ENCODE data around the gene ING5. TPM values are rescaled to one million over a fixed set of nuclear protein-coding genes. Genes with fewer than 3 reads are reported as not detected.
A peak's percentile ranks its signal among the peaks of the same experiment; 100 is the strongest.

ING5 gene
- total RNA-seq, 1 experiment from 2014 or later = 39.8 TPM

DNA sequence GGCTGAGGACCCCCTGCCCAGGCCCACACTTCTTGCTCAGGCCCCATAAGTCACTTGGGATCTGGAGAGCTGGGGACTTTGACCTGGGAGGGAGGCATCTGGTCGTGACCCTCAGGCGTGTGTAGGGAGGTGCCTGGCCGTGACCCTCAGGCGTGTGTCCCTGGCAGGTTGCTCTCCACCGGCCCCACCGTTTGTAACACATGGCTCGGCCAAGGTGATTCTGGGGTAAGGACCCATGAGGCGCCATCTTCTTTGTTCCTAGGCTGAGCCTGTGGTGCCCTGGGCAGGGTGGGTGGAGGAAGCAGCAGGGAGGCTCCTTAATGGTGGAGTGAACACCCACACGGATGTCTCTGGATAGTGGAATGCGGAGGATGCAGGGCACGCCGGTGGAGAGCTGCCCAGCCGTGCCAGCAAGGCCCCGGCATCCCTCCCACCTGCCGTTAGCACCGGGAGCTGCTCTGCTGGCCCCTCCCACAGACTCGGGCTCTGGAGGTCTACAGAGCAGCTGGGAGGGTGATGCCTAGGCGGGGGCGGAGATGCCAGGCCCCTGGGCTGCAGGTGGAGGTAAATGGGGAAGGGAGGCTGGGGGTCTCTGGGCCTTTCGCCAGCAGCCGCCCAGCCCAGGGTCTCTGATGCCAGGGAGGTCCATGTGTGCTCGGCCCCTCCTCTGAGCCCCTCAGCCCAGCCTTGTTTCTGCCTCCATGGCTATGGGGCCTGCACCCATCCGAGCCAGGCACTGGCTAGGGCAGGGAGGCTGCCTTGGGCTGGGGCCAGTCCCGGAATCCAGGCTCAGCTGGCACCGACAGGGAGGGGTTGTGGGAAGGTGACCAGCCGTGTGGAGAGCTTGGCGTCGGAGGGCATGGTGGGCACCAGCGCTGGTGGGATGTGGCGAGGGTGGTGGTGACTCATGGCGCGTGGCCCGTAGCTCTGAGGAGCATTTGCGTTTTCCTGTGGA lies 73.7 kb downstream of the ING5 start:
- Histone ChIP-seq H3K36me3 (ENCODE audit: control insufficient read depth, insufficient read depth, low read length) (no peaks in the 10 kb centered on the region), H3K4me1 (ENCODE audit: control insufficient read depth, insufficient read depth, low read length) (peaks cover 32% of the 10 kb centered on the region), H3K4me3 (ENCODE audit: low read depth in 2 of 2, low read length in 2 of 2) (no peak overlapping the region), H3K27ac (ENCODE audit: low read length) (peak overlapping the region; percentile 44), H3K9me3 (ENCODE audit: control insufficient read depth, insufficient read depth, low read depth, low read length) (no peaks in the 10 kb centered on the region), H3K27me3 (ENCODE audit: control insufficient read depth, insufficient read depth, low read length) (no peaks in the 10 kb centered on the region)
- intact Hi-C loops (cut with micrococcal nuclease; ENCODE audit: unreplicated experiment) (no loop called here), in situ Hi-C loops (cut with HindIII; ENCODE audit: low pct_unique_long_range_greater_than_20kb, low sequenced_read_pairs) (no loop called here)
- POLR2A ChIA-PET = interaction anchor here (0.6 kb wide), 1 partner anchor 11 kb away, joined by 3 read pairs; no protein-coding TSS in a partner anchor
- CTCF ChIA-PET = no interaction called here
- BruUV-seq (replicated peaks) = no TSS peak
- ATAC-seq = 0 out of 2 replicates have a peak, but pooled peaks have one; percentile 7
- no peak for DNase-seq (ENCODE audit: low read depth, low spot score)
- no peak for TF ChIP-seq TCF7L2 (IDR thresholded peaks at IDR 0.05; ENCODE audit: low read depth, low read length)
- TF ChIP-seq, protein P1, sequence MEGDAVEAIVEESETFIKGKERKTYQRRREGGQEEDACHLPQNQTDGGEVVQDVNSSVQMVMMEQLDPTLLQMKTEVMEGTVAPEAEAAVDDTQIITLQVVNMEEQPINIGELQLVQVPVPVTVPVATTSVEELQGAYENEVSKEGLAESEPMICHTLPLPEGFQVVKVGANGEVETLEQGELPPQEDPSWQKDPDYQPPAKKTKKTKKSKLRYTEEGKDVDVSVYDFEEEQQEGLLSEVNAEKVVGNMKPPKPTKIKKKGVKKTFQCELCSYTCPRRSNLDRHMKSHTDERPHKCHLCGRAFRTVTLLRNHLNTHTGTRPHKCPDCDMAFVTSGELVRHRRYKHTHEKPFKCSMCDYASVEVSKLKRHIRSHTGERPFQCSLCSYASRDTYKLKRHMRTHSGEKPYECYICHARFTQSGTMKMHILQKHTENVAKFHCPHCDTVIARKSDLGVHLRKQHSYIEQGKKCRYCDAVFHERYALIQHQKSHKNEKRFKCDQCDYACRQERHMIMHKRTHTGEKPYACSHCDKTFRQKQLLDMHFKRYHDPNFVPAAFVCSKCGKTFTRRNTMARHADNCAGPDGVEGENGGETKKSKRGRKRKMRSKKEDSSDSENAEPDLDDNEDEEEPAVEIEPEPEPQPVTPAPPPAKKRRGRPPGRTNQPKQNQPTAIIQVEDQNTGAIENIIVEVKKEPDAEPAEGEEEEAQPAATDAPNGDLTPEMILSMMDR (IDR thresholded peaks at IDR 0.05) = no peak
- no peak for TF ChIP-seq SIN3A (IDR thresholded peaks at IDR 0.05; ENCODE audit: borderline replicate concordance, insufficient read depth, low read depth, low read length)
- no peak for TF ChIP-seq POLR2AphosphoS5 (IDR thresholded peaks at IDR 0.05; ENCODE audit: low read depth, low read length)
- TF ChIP-seq, protein P2, sequence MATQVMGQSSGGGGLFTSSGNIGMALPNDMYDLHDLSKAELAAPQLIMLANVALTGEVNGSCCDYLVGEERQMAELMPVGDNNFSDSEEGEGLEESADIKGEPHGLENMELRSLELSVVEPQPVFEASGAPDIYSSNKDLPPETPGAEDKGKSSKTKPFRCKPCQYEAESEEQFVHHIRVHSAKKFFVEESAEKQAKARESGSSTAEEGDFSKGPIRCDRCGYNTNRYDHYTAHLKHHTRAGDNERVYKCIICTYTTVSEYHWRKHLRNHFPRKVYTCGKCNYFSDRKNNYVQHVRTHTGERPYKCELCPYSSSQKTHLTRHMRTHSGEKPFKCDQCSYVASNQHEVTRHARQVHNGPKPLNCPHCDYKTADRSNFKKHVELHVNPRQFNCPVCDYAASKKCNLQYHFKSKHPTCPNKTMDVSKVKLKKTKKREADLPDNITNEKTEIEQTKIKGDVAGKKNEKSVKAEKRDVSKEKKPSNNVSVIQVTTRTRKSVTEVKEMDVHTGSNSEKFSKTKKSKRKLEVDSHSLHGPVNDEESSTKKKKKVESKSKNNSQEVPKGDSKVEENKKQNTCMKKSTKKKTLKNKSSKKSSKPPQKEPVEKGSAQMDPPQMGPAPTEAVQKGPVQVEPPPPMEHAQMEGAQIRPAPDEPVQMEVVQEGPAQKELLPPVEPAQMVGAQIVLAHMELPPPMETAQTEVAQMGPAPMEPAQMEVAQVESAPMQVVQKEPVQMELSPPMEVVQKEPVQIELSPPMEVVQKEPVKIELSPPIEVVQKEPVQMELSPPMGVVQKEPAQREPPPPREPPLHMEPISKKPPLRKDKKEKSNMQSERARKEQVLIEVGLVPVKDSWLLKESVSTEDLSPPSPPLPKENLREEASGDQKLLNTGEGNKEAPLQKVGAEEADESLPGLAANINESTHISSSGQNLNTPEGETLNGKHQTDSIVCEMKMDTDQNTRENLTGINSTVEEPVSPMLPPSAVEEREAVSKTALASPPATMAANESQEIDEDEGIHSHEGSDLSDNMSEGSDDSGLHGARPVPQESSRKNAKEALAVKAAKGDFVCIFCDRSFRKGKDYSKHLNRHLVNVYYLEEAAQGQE (IDR thresholded peaks at IDR 0.05; ENCODE audit: insufficient read depth in 1 of 2, low read depth in 2 of 2, low read length in 1 of 2) = no peak

DNA sequence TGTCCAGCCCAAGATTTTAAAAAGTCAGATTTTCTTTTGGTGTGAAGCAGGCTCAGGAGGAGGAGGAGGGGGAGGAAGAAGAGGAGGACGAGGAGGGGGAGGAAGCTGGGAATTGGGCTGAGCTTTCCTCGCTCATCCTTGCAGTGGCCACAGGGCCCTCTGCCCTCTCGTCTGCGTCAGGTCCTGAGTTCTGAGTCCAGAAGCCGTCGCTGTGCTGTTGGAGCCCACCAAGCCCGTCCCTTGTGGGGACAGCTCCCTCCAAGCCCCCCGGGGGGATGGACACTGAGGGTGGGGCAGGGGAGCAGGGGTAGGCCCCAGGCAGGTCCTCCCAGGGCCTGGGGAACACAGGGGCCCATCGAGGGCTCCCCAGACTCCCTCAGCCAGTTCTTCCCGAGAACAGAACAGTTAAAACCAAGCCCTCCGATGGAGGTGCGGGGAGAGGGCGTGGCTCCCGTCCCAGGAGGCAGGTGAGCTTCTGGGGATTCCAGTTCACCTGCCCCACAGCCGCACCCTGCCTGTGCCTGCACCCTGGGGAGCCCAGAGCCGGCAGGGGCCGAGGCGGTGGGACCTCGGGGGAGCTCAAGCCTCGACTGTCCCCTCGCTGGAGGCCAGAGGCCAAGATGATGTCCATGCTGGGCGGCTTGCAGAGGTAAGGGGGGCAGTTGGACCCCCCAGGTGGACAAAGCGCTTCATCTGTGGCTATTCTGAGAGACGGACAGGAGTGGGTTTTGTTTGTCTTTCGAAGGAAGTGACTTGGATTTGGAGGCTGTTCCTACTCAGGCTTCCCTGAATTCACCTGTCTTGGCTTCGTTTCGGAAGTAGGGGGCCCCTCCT lies 74.7 kb downstream of the ING5 start, which contains the start of gene GAL3ST2:
Gene GAL3ST2 (plus strand): TSS at position 487 of the 834 bp plus-strand sequence. CDS start 134 bp downstream, at position 621.
- BruUV-seq (replicated peaks) = no TSS peak
- ChIA-PET CTCF (no interaction called here), POLR2A (interaction anchor here (0.6 kb wide), 1 partner anchor 10 kb away, joined by 3 read pairs; no protein-coding TSS in a partner anchor)
- in situ Hi-C loops (cut with HindIII; ENCODE audit: low pct_unique_long_range_greater_than_20kb, low sequenced_read_pairs) (no loop called here), intact Hi-C loops (cut with micrococcal nuclease; ENCODE audit: unreplicated experiment) (no loop called here)
- no peak within 1 kb of the TSS for H3K27ac ChIP-seq (ENCODE audit: low read length)
- DNase-seq (ENCODE audit: low read depth, low spot score) (no peak), ATAC-seq (no peak)
- no peaks in the 10 kb centered on the region for H3K36me3 ChIP-seq (ENCODE audit: control insufficient read depth, insufficient read depth, low read length)
- peaks cover 28% of the 10 kb centered on the region for H3K4me1 ChIP-seq (ENCODE audit: control insufficient read depth, insufficient read depth, low read length)
- TF ChIP-seq SIN3A (IDR thresholded peaks at IDR 0.05; ENCODE audit: borderline replicate concordance, insufficient read depth, low read depth, low read length) (no peak), POLR2AphosphoS5 (IDR thresholded peaks at IDR 0.05; ENCODE audit: low read depth, low read length) (no peak), TCF7L2 (IDR thresholded peaks at IDR 0.05; ENCODE audit: low read depth, low read length) (no peak)
- TF ChIP-seq, protein P1 (IDR thresholded peaks at IDR 0.05) = no peak
- TF ChIP-seq, protein P2 (IDR thresholded peaks at IDR 0.05; ENCODE audit: insufficient read depth in 1 of 2, low read depth in 2 of 2, low read length in 1 of 2) = no peak
- H3K4me3 ChIP-seq (ENCODE audit: low read depth in 2 of 2, low read length in 2 of 2) = no peak within 1 kb of the TSS
- no peaks in the 10 kb centered on the region for H3K27me3 ChIP-seq (ENCODE audit: control insufficient read depth, insufficient read depth, low read length)
- peaks cover 6% of the 10 kb centered on the region; the same call in 1 of the 2 replicates for H3K9me3 ChIP-seq (ENCODE audit: control insufficient read depth, insufficient read depth, low read depth, low read length)

All from Panc1 (cell line).